Mesodermal cell (in vitro differentiated cells): ENCODE measurements around the gene RNF207.

Experiments
- H3K27ac ChIP-seq: 2 replicates; pipeline ENCODE4 v1.7.0; 2013; ENCODE audit warnings: mild to moderate bottlenecking, low read depth, low read length, moderate library complexity; ENCODE audit not compliant: severe bottlenecking
- H3K36me3 ChIP-seq: 2 replicates; pipeline ENCODE4 v1.7.1; 2013; ENCODE audit warnings: mild to moderate bottlenecking, low read length, moderate library complexity; ENCODE audit not compliant: control insufficient read depth, insufficient read depth
- H3K4me1 ChIP-seq: one replicate; pipeline ENCODE4 v1.7.1; 2013; ENCODE audit warnings: mild to moderate bottlenecking, low read length; ENCODE audit not compliant: insufficient read depth, control insufficient read depth, poor library complexity, severe bottlenecking
- H3K4me3 ChIP-seq: 2 replicates; pipeline ENCODE4 v1.7.0; 2013; ENCODE audit warnings: low read length, control low read depth, mild to moderate bottlenecking; ENCODE audit not compliant: insufficient read depth, poor library complexity, severe bottlenecking; ENCODE audit errors: extremely low read depth
- H3K9me3 ChIP-seq: 2 replicates; pipeline ENCODE4 v1.7.1; 2013; ENCODE audit warnings: mild to moderate bottlenecking, low read length, moderate library complexity; ENCODE audit not compliant: control insufficient read depth
- WGBS, 2 experiments: methylation state at CpG; one replicate each; pipeline ENCODE4 v1.1.5; 2013; ENCODE audit warnings: missing lambda C conversion rate in 2 of 2; ENCODE audit not compliant: insufficient coverage in 2 of 2; 5-methylcytosine and 5-hydroxymethylcytosine counted together

The RNF207 gene

DNA sequence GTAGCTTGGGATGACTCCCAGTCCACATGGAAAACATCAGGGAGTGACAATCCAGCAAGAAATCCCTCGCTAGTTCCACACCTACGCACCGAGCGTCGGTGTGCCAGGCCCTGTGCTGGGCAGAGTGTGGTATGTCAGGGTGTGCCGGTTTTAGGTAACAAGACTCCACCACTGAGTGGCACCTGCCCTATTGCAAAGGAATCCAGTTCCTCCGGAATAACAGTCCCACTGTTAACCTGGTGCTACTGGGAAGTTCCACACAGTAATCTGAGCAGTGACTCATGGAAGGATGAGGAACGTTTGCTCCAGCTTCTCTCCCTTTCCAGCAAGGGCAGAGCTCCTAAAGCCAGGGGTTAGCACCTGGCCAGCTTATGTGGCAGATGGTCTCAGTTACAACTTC is 14.3 kb downstream of the RNF207 start:
- Histone ChIP-seq H3K4me1 (no peaks in the 10 kb centered on the region), H3K9me3 (no peaks in the 10 kb centered on the region), H3K27ac (no peak overlapping the region), H3K4me3 (no peak overlapping the region), H3K36me3 (peaks cover 45% of the 10 kb centered on the region)
- WGBS, 2 experiments: 93 to 94% methylated on average over 8 of the region's 8 CpGs

DNA sequence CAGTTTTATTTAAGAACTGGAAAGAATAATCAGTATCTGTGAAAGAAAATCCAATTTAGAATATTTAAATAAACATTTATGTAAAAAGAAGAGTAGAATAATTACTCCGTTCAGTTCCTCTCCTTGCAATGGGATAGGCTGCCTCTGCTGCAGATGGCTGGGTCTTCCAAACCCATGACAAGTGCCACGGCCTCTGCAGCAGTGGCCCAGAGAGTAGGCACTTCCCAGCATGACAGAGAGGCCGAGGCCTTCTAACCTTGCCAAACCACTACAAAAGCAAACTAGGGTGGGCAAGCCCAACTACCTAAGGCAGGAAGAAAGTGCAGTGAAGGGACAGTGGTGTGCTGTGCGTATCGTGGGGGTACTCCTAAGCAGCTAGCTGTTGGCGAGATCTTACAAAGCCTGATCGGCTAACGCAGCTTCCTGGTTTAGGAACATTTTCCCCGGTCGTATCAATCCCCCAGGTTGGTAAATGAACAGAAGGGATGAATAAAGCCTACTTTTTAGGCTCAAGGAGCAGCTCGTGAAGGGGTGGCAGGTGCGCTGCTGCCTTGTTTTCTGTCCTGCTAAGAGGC is 15.4 kb downstream of the RNF207 start:
- Histone ChIP-seq H3K4me3 (no peak overlapping the region), H3K36me3 (peaks cover 54% of the 10 kb centered on the region), H3K27ac (no peak overlapping the region), H3K9me3 (no peaks in the 10 kb centered on the region), H3K4me1 (no peaks in the 10 kb centered on the region)
- WGBS, 2 experiments: 93 to 99% methylated on average over 11 to 12 of the region's 12 CpGs

GRCh38 chr1:6222636-6223035 is 16.7 kb downstream of the RNF207 start:
- Histone ChIP-seq H3K36me3 (peaks cover 66% of the 10 kb centered on the region), H3K9me3 (no peaks in the 10 kb centered on the region), H3K4me1 (no peaks in the 10 kb centered on the region), H3K27ac (no peak overlapping the region), H3K4me3 (no peak overlapping the region)
- WGBS, 2 experiments: 94 to 100% methylated on average over 2 to 4 of the region's 6 CpGs

DNA sequence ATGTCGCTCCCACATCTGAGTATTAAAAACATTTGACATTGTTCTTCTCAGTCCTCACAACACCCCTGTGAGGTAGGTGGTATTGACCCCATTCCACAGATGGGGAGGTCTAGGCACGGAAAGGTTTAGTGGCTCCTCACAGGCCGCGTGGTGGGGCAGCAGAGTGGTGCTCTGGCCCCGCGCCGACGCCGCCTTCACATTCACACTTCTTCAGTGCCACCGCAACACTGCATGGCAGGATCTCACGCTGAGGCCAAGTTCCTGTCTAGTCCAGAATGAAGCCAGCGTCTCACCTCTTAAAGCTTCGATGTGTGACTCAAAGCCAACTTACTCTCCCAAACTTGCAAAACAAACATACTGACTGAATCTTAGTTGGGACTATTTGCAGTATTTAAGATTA is 17.7 kb downstream of the RNF207 start:
- peaks cover 69% of the 10 kb centered on the region for H3K36me3 ChIP-seq
- 93 to 99% methylated on average over 9 to 11 of the region's 13 CpGs for WGBS, 2 experiments
- no peaks in the 10 kb centered on the region for H3K9me3 ChIP-seq
- no peaks in the 10 kb centered on the region for H3K4me1 ChIP-seq
- H3K4me3 ChIP-seq: no peak overlapping the region
- H3K27ac ChIP-seq: no peak overlapping the region

DNA sequence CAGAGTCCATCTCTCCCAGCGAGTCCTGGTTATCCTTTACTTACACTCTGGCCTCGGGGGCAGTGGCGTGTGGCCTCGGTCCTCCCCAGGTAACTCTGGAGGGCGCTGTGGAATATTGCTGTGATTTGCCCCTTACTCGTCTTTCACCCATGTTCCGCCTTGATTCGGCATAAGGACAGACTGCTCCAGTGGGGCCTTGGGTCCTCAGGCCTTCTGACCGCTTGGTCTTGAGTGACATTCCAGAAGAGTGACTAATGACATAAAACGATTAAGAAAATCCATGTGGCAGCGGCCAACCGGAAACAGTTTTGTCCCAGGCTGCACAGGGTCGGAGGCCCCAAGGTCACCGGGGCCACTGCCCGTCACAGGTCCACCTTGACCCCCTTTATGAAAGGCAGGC is 18.8 kb downstream of the RNF207 start:
- H3K36me3 ChIP-seq: peaks cover 80% of the 10 kb centered on the region
- H3K9me3 ChIP-seq: no peaks in the 10 kb centered on the region
- H3K4me1 ChIP-seq: no peaks in the 10 kb centered on the region
- no peak overlapping the region for H3K4me3 ChIP-seq
- 94 to 97% methylated on average over 15 of the region's 15 CpGs for WGBS, 2 experiments
- H3K27ac ChIP-seq: no peak overlapping the region

DNA sequence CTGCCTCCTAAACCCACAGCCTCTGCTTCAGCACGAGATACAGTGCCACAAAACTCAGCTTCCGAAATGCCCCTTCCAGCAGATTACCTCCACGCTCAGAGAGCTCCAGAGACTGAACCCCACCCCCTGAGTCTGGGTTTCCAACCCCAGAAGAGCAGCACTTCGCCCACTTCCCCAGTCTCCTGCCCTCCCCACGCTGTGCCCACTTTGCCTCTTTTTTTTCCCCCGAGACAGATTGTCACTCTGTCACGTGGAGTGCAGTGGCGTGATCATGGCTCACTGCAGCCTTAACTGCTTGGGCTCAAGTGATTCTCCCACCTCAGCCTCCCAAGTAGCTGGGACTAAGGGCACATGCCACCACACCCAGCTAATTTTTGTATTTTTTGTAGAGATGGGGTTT is 19.7 kb downstream of the RNF207 start:
- H3K36me3 ChIP-seq: peaks cover 89% of the 10 kb centered on the region
- 91 to 97% methylated on average over 5 to 8 of the region's 8 CpGs for WGBS, 2 experiments

GRCh38 chr1:6233376-6233775 is 27.5 kb downstream of the RNF207 start:
- no peak overlapping the region for H3K27ac ChIP-seq
- no peaks in the 10 kb centered on the region for H3K9me3 ChIP-seq
- peaks cover 58% of the 10 kb centered on the region for H3K36me3 ChIP-seq
- WGBS, 2 experiments: 60 to 80% methylated on average over 1 of the region's 1 CpG
- H3K4me1 ChIP-seq: peaks cover 21% of the 10 kb centered on the region
- H3K4me3 ChIP-seq: no peak overlapping the region

More for the DNA sequence above, 19.7 kb downstream of the RNF207 start:
- no peaks in the 10 kb centered on the region for H3K4me1 ChIP-seq
- H3K4me3 ChIP-seq: no peak overlapping the region
- H3K27ac ChIP-seq: no peak overlapping the region
- H3K9me3 ChIP-seq: no peaks in the 10 kb centered on the region

GRCh38 chr1:6234502-6235295 is 28.8 kb downstream of the RNF207 start:
- H3K27ac ChIP-seq: peak overlapping the region; percentile 41
- H3K4me3 ChIP-seq: peak overlapping the region; percentile 76
- H3K36me3 ChIP-seq: peaks cover 45% of the 10 kb centered on the region
- no peaks in the 10 kb centered on the region for H3K9me3 ChIP-seq
- WGBS, 2 experiments: 41 to 58% methylated on average over 17 to 19 of the region's 20 CpGs
- peaks cover 21% of the 10 kb centered on the region for H3K4me1 ChIP-seq

- peaks cover 39% of the 10 kb centered on the region for H3K36me3 ChIP-seq
- H3K27ac ChIP-seq: no peak overlapping the region
- H3K4me3 ChIP-seq: peak overlapping the region; percentile 76
- H3K4me1 ChIP-seq: peaks cover 21% of the 10 kb centered on the region
- 0 to 1% methylated on average over 19 to 24 of the region's 30 CpGs for WGBS, 2 experiments
- no peaks in the 10 kb centered on the region for H3K9me3 ChIP-seq
Observed at GRCh38 chr1:6235296-6235677, 29.4 kb downstream of the RNF207 start.

- H3K9me3 ChIP-seq: no peaks in the 10 kb centered on the region
Observed at GRCh38 chr1:6237093-6237492, 31.2 kb downstream of the RNF207 start.

GRCh38 chr1:6239213-6239752 is 33.4 kb downstream of the RNF207 start:
- H3K36me3 ChIP-seq: peaks cover 2% of the 10 kb centered on the region
- 17 to 27% methylated on average over 4 to 5 of the region's 7 CpGs for WGBS, 2 experiments
- no peak overlapping the region for H3K27ac ChIP-seq
- no peaks in the 10 kb centered on the region for H3K9me3 ChIP-seq
- no peak overlapping the region for H3K4me3 ChIP-seq
- H3K4me1 ChIP-seq: peaks cover 8% of the 10 kb centered on the region

More at GRCh38 chr1:6237093-6237492, 31.2 kb downstream of the RNF207 start:
- H3K27ac ChIP-seq: no peak overlapping the region
- 96 to 100% methylated on average over 2 to 4 of the region's 4 CpGs for WGBS, 2 experiments
- H3K36me3 ChIP-seq: peaks cover 22% of the 10 kb centered on the region
- H3K4me1 ChIP-seq: peaks cover 21% of the 10 kb centered on the region
- H3K4me3 ChIP-seq: no peak overlapping the region
